ENCODE measurements around the gene TRNP1. TPM values are rescaled to one million over a fixed set of nuclear protein-coding genes. Genes with fewer than 3 reads are reported as not detected.

TRNP1 gene
- total and polyA plus RNA-seq, 7 experiments from 2014 or later, result 0.19 to 5.0 TPM; not detected in 5

DNA sequence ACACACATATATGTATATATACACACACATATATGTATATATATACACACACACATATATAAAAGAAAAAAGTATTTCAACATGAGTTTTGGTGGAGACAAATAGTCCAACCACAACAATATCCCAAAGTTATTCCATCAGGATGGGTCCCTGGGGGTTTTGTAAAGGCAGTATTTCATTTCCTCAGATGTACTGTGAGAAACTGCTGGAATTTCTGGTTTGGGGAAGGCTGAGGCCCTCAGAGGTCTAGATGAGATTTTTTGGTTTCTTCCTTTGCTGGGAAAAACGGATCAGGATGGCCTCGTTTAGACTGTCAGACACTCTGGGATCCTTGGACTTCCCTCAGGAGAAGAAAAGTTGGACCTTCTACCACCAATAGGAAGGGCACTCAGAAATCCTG, 55.6 kb downstream of the TRNP1 start:
- intact Hi-C loops (cut with micrococcal nuclease), result loop anchor here (10.0 kb wide), 1 partner anchor 346 kb away; the partner anchor contains the start of gene GPR3 (in 2 of the 2)
- Histone ChIP-seq H3K4me1 (ENCODE audit: control insufficient read depth in 2 of 2, insufficient read depth in 2 of 2, low read length in 2 of 2) (peaks cover 0 to 15% of the 10 kb centered on the region in 2 donors), H3K27ac (ENCODE audit: low read depth, low read length) (no peak overlapping the region), H3K27me3 (ENCODE audit: control insufficient read depth in 2 of 2, insufficient read depth in 2 of 2, low read length in 2 of 2) (no peaks in the 10 kb centered on the region), H3K36me3 (ENCODE audit: control insufficient read depth in 2 of 3, insufficient read depth in 3 of 3, low read length in 3 of 3) (no peaks in the 10 kb centered on the region), H3K4me3 (ENCODE audit: low read length) (no peak overlapping the region), H3K9me3 (ENCODE audit: control insufficient read depth in 2 of 3, low read length in 3 of 3) (no peaks in the 10 kb centered on the region)
- no peak for DNase-seq
- Mint-ChIP-seq H3K27ac (no peak overlapping the region), H3K27me3 (no peaks in the 10 kb centered on the region), H3K9me3 (no peaks in the 10 kb centered on the region), H3K4me3 (no peak overlapping the region), H3K4me1 (peaks cover 3 to 26% (median 19%) of the 10 kb centered on the region in 7 donors), H3K36me3 (no peaks in the 10 kb centered on the region)
- ChIA-PET CTCF (no interaction called here), POLR2A (no interaction called here)
- ATAC-seq, result no peak

DNA sequence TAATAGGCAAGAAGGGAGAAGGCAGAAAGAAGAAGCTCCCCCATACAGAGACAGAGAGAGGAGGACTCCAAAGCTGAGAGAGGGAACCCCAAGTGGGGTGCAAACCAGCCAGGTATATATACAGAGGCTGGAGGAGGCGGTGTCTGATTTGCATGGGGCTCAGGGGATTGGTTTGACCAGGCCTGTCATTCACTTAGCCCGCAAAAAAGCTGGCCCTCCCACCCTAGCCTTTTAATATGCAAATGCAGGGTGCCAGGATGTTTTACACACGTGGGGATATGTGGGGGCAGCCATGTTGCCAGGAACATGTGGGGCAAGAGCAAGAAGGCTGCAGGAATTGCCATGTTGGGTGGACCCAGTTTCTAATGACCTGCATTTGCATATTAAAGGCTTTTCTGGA, 56.1 kb downstream of the TRNP1 start:
- no peaks in the 10 kb centered on the region for H3K9me3 Mint-ChIP-seq

More for the DNA sequence above, 56.1 kb downstream of the TRNP1 start:
- H3K4me3 ChIP-seq (ENCODE audit: low read length), result no peak overlapping the region
- intact Hi-C loops (cut with micrococcal nuclease), result loop anchor here (10.0 kb wide), 1 partner anchor 345 kb away; the partner anchor contains the start of gene GPR3 (in 2 of the 2)
- ChIA-PET POLR2A (no interaction called here), CTCF (no interaction called here)
- peaks cover 0 to 15% of the 10 kb centered on the region in 2 donors for H3K4me1 ChIP-seq (ENCODE audit: control insufficient read depth in 2 of 2, insufficient read depth in 2 of 2, low read length in 2 of 2)
- H3K9me3 ChIP-seq (ENCODE audit: control insufficient read depth in 2 of 3, low read length in 3 of 3), result no peaks in the 10 kb centered on the region
- Mint-ChIP-seq H3K36me3 (no peaks in the 10 kb centered on the region), H3K27me3 (no peaks in the 10 kb centered on the region), H3K4me3 (no peak overlapping the region), H3K4me1 (peaks cover 3 to 21% (median 15%) of the 10 kb centered on the region in 7 donors), H3K27ac (no peak overlapping the region)
- ATAC-seq (no peak), DNase-seq (no peak)
- no peaks in the 10 kb centered on the region for H3K27me3 ChIP-seq (ENCODE audit: control insufficient read depth in 2 of 2, insufficient read depth in 2 of 2, low read length in 2 of 2)
- H3K36me3 ChIP-seq (ENCODE audit: control insufficient read depth in 2 of 3, insufficient read depth in 3 of 3, low read length in 3 of 3), result no peaks in the 10 kb centered on the region
- H3K27ac ChIP-seq (ENCODE audit: low read depth, low read length), result no peak overlapping the region

Other genes with a start within 250 kb of the TRNP1 start
- gene PIGV, start 205.7 kb upstream of the TRNP1 start, total RNA-seq, result 10 to 100 TPM in 4 of 5 experiments, 1 to 10 TPM in 1; 8.4 to 17.9 (median 16.7) TPM
- gene PIGV, start 205.7 kb upstream of the TRNP1 start, polyA plus RNA-seq, result 10 to 100 TPM in 1 of 2 donors, 1 to 10 TPM in 1; 7.0 to 11.3 TPM
- 10 to 100 TPM; 36.4 to 72.4 (median 39.7) TPM for gene ZDHHC18, start 167.0 kb upstream of the TRNP1 start, total RNA-seq
- gene ZDHHC18, start 167.0 kb upstream of the TRNP1 start, polyA plus RNA-seq, result 10 to 100 TPM in 1 of 2 donors, 1 to 10 TPM in 1; 3.1 to 11.0 TPM
- 1 to 10 TPM in 4 of 5 experiments, under 1 TPM in 1; 0.74 to 1.9 (median 1.4) TPM for gene SFN, start 130.5 kb upstream of the TRNP1 start, total RNA-seq
- gene SFN, start 130.5 kb upstream of the TRNP1 start, polyA plus RNA-seq, result not detected
- 10 to 100 TPM; 22.1 to 50.6 (median 34.8) TPM for gene GPN2, start 103.4 kb upstream of the TRNP1 start, total RNA-seq
- 10 to 100 TPM in 1 of 2 donors, 1 to 10 TPM in 1; 9.1 to 20.4 TPM for gene GPN2, start 103.4 kb upstream of the TRNP1 start, polyA plus RNA-seq
- gene GPATCH3, start 93.2 kb upstream of the TRNP1 start, total RNA-seq, result 10 to 100 TPM; 17.0 to 38.4 (median 22.6) TPM
- gene GPATCH3, start 93.2 kb upstream of the TRNP1 start, polyA plus RNA-seq, result 10 to 100 TPM; 12.5 to 21.3 TPM
- not detected for gene NR0B2, start 79.7 kb upstream of the TRNP1 start, total RNA-seq
- not detected for gene NR0B2, start 79.7 kb upstream of the TRNP1 start, polyA plus RNA-seq
- gene NUDC, start 71.9 kb upstream of the TRNP1 start, total RNA-seq, result 10 to 100 TPM; 36.5 to 69.0 (median 40.5) TPM
- 100 to 1,000 TPM in 1 of 2 donors, 10 to 100 TPM in 1; 93.2 to 125 TPM for gene NUDC, start 71.9 kb upstream of the TRNP1 start, polyA plus RNA-seq
- gene KDF1, start 33.2 kb upstream of the TRNP1 start, total RNA-seq, result 1 to 10 TPM in 4 of 5 experiments, not detected in 1; 1.7 to 2.2 (median 2.2) TPM
- gene KDF1, start 33.2 kb upstream of the TRNP1 start, polyA plus RNA-seq, result 1 to 10 TPM; 6.9 to 9.5 TPM
- gene TENT5B, start 19.2 kb downstream of the TRNP1 start, total RNA-seq, result under 1 TPM in 1 of 5 experiments, not detected in 4; 0.88 TPM
- gene TENT5B, start 19.2 kb downstream of the TRNP1 start, polyA plus RNA-seq, result not detected
- gene SLC9A1, start 161.4 kb downstream of the TRNP1 start, total RNA-seq, result 10 to 100 TPM; 13.2 to 25.7 (median 21.1) TPM
- gene SLC9A1, start 161.4 kb downstream of the TRNP1 start, polyA plus RNA-seq, result 10 to 100 TPM in 1 of 2 donors, 1 to 10 TPM in 1; 7.1 to 18.2 TPM
- 10 to 100 TPM; 33.2 to 59.0 (median 46.3) TPM for gene WDTC1, start 240.9 kb downstream of the TRNP1 start, total RNA-seq
- 1 to 10 TPM; 5.8 to 8.5 TPM for gene WDTC1, start 240.9 kb downstream of the TRNP1 start, polyA plus RNA-seq

All from naive thymus-derived CD4-positive, alpha-beta T cell (primary cell).